HG03135 (cell line): ENCODE results near the gene PHYKPL.
"Not testable (repeated sequence)": the region's sequence is repeated elsewhere in the genome, so short reads cannot be mapped to it uniquely, and the experiment has no call there.

ENCODE experiments used
- ATAC-seq: cut with Tn5 transposase; IDR thresholded peaks from one replicate; pipeline ENCODE4 v1.9.1; 2021; ENCODE audit warnings: mild to moderate bottlenecking, moderate library complexity; ENCODE audit not compliant: unreplicated experiment

Gene PHYKPL

GRCh38 chr5:178240341-178240741 is 7.7 kb upstream of the PHYKPL start:
- ATAC-seq = no peak

DNA sequence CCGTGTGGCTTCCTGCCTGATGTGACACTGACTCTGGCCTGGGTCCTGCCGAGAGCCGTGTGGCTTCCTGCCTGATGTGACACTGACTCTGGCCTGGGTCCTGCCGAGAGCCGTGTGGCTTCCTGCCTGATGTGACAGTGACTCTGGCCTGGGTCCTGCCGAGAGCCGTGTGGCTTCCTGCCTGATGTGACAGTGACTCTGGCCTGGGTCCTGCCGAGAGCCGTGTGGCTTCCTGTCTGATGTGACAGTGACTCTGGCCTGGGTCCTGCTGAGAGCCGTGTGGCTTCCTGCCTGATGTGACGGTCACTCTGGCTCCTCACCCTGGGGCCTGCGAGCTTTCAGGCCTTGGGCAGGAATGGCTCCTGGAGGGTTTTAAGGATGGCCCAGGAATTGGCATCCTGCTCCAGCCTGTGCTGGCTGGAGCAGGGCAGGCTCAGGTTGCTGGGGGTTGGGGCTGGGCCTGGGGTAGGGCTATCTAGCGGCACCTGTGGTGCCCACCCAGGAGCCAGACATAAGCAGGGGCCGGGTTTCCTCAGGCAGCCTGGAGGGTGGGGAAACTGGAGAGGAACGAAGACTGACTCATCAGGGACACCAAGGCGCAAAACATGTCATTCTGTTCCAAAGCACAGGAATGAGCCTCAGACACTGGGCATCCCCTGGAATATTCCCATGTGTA is 7.2 kb upstream of the PHYKPL start:
- ATAC-seq = not testable (repeated sequence)

- ATAC-seq = no peak
Observed at GRCh38 chr5:178238711-178239592, 6.3 kb upstream of the PHYKPL start.

DNA sequence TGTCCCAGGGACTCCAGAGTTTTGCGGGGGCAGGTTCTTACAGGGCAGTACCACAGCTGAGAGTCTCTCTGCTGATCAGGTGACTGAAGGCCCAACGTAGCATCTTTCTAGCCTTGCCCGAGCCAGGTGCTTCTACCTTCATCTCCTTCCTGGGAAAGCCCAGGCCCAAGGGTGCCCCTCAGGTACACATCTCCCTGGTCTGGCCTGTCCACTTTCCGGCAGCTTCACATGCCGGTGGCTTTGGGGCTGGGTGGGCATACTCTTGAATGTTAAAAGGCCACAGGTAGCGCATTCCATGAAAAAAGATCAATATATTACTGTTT is 5.7 kb upstream of the PHYKPL start:
- no peak for ATAC-seq

- ATAC-seq = no peak
Observed at GRCh38 chr5:178237431-178238312, 5.1 kb upstream of the PHYKPL start.

- ATAC-seq = no peak
Observed at GRCh38 chr5:178236679-178237078, 4.1 kb upstream of the PHYKPL start.

GRCh38 chr5:178236126-178236525 is 3.5 kb upstream of the PHYKPL start:
- ATAC-seq = no peak

DNA sequence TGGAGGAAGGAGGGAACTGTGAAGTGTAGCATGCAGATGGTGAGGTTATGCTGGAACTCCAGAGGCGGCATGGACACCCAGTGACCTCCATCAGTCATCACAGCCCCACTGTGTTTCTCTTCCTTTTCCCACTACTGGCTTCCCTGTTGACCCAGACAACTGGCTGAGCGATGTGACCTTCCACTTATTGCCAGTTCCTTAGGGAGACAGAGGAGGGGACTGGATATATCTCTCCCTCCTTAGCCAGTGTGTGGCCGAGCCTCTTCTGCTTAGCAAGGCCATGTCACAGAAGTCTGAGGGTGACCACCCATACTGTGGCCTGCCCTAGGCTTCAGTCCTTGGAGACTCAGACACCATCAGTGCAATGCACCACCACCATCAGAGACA is 3.0 kb upstream of the PHYKPL start:
- ATAC-seq = no peak

- ATAC-seq = no peak
Observed at GRCh38 chr5:178234750-178235587, 2.4 kb upstream of the PHYKPL start.

GRCh38 chr5:178234121-178234749 is 1.6 kb upstream of the PHYKPL start:
- ATAC-seq = no peak

DNA sequence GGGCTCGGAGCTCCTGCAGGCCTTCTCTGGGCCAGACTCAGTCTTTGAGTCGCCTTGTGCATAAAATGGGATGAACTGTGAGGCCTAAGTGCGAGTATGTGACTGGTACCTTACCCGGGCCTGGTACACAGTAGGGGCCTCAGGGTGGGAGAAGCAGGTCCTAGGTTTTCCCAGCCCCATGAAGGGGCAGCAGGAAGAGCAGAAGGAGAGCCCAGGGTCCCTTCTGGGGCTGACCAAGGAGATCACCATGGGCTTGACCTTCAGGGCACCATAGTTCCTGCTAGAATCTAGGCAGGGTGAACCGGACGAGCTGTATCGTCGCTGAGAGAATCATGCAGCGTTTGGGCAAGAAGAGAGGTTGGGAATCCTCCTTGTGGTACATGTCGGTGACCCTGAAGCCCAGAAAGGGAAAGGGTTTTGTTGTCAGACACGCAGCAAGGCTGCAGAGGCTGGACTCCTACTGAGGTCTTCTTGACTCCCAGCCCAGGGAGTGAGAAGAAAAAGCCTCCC is 373 bp upstream of the PHYKPL start:
- no peak for ATAC-seq

GRCh38 chr5:178231539-178232123 is 971 bp downstream of the PHYKPL start:
- ATAC-seq = peak; percentile 15

GRCh38 chr5:178230879-178231538 is 1.6 kb downstream of the PHYKPL start:
- no peak for ATAC-seq

DNA sequence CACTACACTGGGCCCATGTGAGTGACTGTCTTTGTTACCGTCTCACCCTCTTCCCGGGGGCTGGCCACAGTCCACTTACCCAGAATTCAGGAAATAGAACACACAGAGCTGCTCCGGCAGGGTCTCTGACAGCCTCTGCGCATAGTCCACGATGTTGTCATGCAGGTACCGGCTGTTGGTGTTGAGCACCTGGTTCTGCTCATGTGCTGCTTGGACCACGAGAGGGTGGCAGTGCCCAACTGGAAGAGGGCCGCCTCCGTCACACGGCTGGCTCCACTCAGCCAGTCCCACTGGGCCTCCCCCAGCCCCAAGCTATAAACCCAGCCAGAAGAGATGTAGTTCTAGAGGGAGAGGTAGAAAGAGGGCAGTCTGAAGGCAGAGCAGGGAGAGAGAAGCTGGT is 2.7 kb downstream of the PHYKPL start:
- ATAC-seq = no peak

- ATAC-seq = not testable (repeated sequence)
Observed at GRCh38 chr5:178229111-178229510, 3.5 kb downstream of the PHYKPL start.

- ATAC-seq = no peak
Observed at GRCh38 chr5:178228609-178229008, 4.0 kb downstream of the PHYKPL start.

GRCh38 chr5:178227929-178228328 is 4.7 kb downstream of the PHYKPL start:
- no peak for ATAC-seq

- no peak for ATAC-seq
Observed at GRCh38 chr5:178227138-178227659, 5.4 kb downstream of the PHYKPL start.

DNA sequence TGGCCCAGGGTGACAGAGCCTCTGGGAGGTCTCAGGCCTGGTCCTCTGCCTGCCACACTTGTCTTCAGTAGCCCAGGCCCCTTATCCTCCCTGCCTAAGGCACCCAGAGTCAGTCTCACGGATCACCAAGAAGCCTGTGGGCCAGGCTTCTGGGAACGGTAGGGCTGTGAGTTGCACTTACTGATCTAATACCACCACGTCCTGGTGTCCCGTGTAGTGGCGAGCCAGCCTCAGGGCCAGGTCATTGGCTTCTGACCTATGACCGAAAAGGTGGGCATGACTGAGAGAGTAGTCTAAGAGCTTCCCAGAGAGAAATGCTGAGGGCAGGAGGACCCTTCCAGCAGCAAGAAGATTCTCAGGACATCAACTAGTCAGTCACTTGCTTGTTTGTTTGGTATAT is 7.4 kb downstream of the PHYKPL start:
- no peak for ATAC-seq
